GM10266 (cell line): ENCODE data around the gene MYO18B.

Experiments
- DNase-seq: peaks from one replicate; pipeline ENCODE4 v3.0.0; 2012; ENCODE audit errors: extremely low spot score
- CTCF ChIP-seq: IDR thresholded peaks from 2 replicates; pipeline ENCODE4 v1.5.1; 2012; ENCODE audit warnings: mild to moderate bottlenecking, low read depth; ENCODE audit not compliant: control insufficient read depth, insufficient read depth; ENCODE audit errors: missing control alignments

MYO18B gene

GRCh38 chr22:26068571-26068970 is 326.6 kb downstream of the MYO18B start:
- no peak for TF ChIP-seq CTCF

GRCh38 chr22:26072621-26073020 is 330.6 kb downstream of the MYO18B start:
- DNase-seq, result no peak
- no peak for TF ChIP-seq CTCF

More at GRCh38 chr22:26068571-26068970, 326.6 kb downstream of the MYO18B start:
- DNase-seq, result no peak

- no peak for DNase-seq
- TF ChIP-seq CTCF, result no peak
These were observed 333.3 kb downstream of the MYO18B start for GRCh38 chr22:26075251-26075650.

- TF ChIP-seq CTCF, result no peak
- no peak for DNase-seq
These were observed 337.0 kb downstream of the MYO18B start for GRCh38 chr22:26079009-26079408.
